Spleen (tissue), 11 donors: ENCODE measurements around the gene ITGB8. TPM values are rescaled to one million over a fixed set of nuclear protein-coding genes. Genes with fewer than 3 reads are reported as not detected.

Experiments used
- DNase-seq: peaks from one replicate; pipeline ENCODE4 v3.0.0-alpha.2; 2020
- H3K27ac ChIP-seq, 8 donors: fragments of 200-600 bp; sonication (generic) in 7 of 8; 1 replicate in 4 of 8; 2 replicates in 4 of 8; pipeline versions ENCODE4 v1.5.0 to v1.8.0; 2016 to 2021; ENCODE audit warnings: inconsistent platforms in 4 of 8, mild to moderate bottlenecking in 4 of 8, moderate library complexity in 1 of 8
- H3K27me3 ChIP-seq, 7 donors: fragments of 200-600 bp; sonication (generic) in 6 of 7; replicated peaks in 1 of 7; 1 replicate in 4 of 7; 2 replicates in 3 of 7; pipeline versions ENCODE4 v1.5.0 to v1.8.0; 2016 to 2021; ENCODE audit warnings: inconsistent platforms in 3 of 7, mild to moderate bottlenecking in 1 of 7
- H3K36me3 ChIP-seq, 6 donors: fragments of 200-600 bp; sonication (generic) in 5 of 6; 1 replicate in 4 of 6; 2 replicates in 2 of 6; pipeline versions ENCODE4 v1.5.0 to v1.8.0; 2016 to 2021; ENCODE audit warnings: inconsistent platforms in 2 of 6
- H3K4me1 ChIP-seq, 6 donors: fragments of 200-600 bp; sonication (generic) in 5 of 6; 1 replicate in 3 of 6; 2 replicates in 3 of 6; pipeline versions ENCODE4 v1.5.0 to v1.8.0; 2016 to 2021; ENCODE audit warnings: inconsistent platforms in 3 of 6
- H3K4me3 ChIP-seq, 8 donors: fragments of 200-600 bp; sonication (generic) in 7 of 8; 1 replicate in 4 of 8; 2 replicates in 4 of 8; pipeline versions ENCODE4 v1.5.0 to v1.8.0; 2016 to 2021; ENCODE audit warnings: inconsistent platforms in 4 of 8, mild to moderate bottlenecking in 4 of 8, moderate library complexity in 2 of 8
- H3K9me3 ChIP-seq, 8 donors: fragments of 200-600 bp; sonication (generic) in 7 of 8; 1 replicate in 4 of 8; 2 replicates in 4 of 8; pipeline versions ENCODE4 v1.5.0 to v1.8.0; 2016 to 2021; ENCODE audit warnings: inconsistent platforms in 4 of 8
- CTCF ChIP-seq, 11 experiments: fragments of 200-600 bp in 7 of 11; fragments of 450-650 bp in 4 of 11; sonication (generic) in 4 of 11; IDR thresholded peaks in 8 of 11; conservative IDR thresholded peaks in 3 of 11; 1 replicate in 7 of 11; 2 replicates in 4 of 11; pipeline versions ENCODE4 v1.4.0 to v1.8.0; 2016 to 2021; ENCODE audit warnings: antibody characterized with exemption in 11 of 11, inconsistent platforms in 4 of 11, mild to moderate bottlenecking in 1 of 11
- POLR2A ChIP-seq, 3 donors: fragments of 450-650 bp; IDR thresholded peaks; one replicate each; pipeline ENCODE4 v1.5.1; 2017; ENCODE audit warnings: antibody characterized with exemption in 3 of 3, mild to moderate bottlenecking in 1 of 3
- POLR2AphosphoS5 ChIP-seq, 3 donors: sonication (generic); formaldehyde crosslinking; IDR thresholded peaks; one replicate each; pipeline ENCODE4 v1.5.1; 2017; ENCODE audit warnings: antibody characterized with exemption in 3 of 3
- WGBS, 5 donors: extraction: QIAGEN DNeasy Blood & Tissue Kit in 3 of 5; methylation state at CpG; one replicate each; pipeline versions ENCODE4 v1.1.5 to v1.1.7; 2013 to 2018; 5-methylcytosine and 5-hydroxymethylcytosine counted together
- intact Hi-C: fragments of 100-400 bp; cut with DNase I; formaldehyde crosslinking; loops from one replicate; pipeline ENCODE4 v1.15.0; 2023; ENCODE audit warnings: low total_unique reads
- polyA plus RNA-seq, 3 donors: library from polyadenylated mRNA; stranded (reverse); fragments of 200-250 nt; gene quantifications; one replicate each; pipeline ENCODE4 v1.2.1, GENCODE V29; 2013
- total RNA-seq, 7 donors: library from RNA; depleted of rRNA in 3 of 7; stranded (reverse); fragments of >200 nt in 3 of 7; fragmentation: NEBNext Ultra II Directional in 4 of 7; extraction: Animal tissue kit (Norgen Biotek cat#: 25700) in 4 of 7; gene quantifications; one replicate each; pipeline versions ENCODE4 v1.1.0 to v1.2.1, GENCODE V29; 2016 to 2021
- donor health status: healthy with polysubstance abuse.
- donor health status: DM: no; HTN: no; CAD: no; lungs with moderate emphysema.
- donor health status: DM: no; HTN: no; CAD: no.
- donor health status: Bipolar disorder and iron deficiency.
- donor health status: healthy.
- donor health status: DM: no; HTN: no; CAD: no.
- donor health status: DM: yes; HTN: yes; CAD: no.

Gene ITGB8
- total and polyA plus RNA-seq, 10 donors: 0.11 to 1.1 (median 0.28) TPM

- Histone ChIP-seq H3K27me3 (peaks cover 0 to 5% (median 0%) of the 10 kb centered on the region in 7 donors), H3K4me1 (no peaks in the 10 kb centered on the region), H3K9me3 (no peaks in the 10 kb centered on the region), H3K36me3 (no peaks in the 10 kb centered on the region), H3K27ac (no peak overlapping the region), H3K4me3 (no peak overlapping the region)
- intact Hi-C loops: no loop called here
- 39 to 56% (median 54%) methylated on average over 2 of the region's 2 CpGs for WGBS, 5 donors
- no peak for DNase-seq
- TF ChIP-seq CTCF (IDR thresholded peaks at IDR 0.05 in 8 of 11, conservative IDR thresholded peaks at IDR 0.05 in 3 of 11) (no peak), POLR2AphosphoS5 (IDR thresholded peaks at IDR 0.05) (no peak), POLR2A (IDR thresholded peaks at IDR 0.05) (no peak)
Measured at GRCh38 chr7:20312562-20312961, 18.1 kb upstream of the ITGB8 start.

GRCh38 chr7:20313626-20314025, 17.1 kb upstream of the ITGB8 start:
- H3K4me1 ChIP-seq: no peaks in the 10 kb centered on the region
- DNase-seq: no peak
- H3K36me3 ChIP-seq: no peaks in the 10 kb centered on the region
- H3K27ac ChIP-seq: no peak overlapping the region
- no peak overlapping the region for H3K4me3 ChIP-seq
- H3K9me3 ChIP-seq: no peaks in the 10 kb centered on the region
- TF ChIP-seq POLR2AphosphoS5 (IDR thresholded peaks at IDR 0.05) (no peak), POLR2A (IDR thresholded peaks at IDR 0.05) (no peak), CTCF (IDR thresholded peaks at IDR 0.05 in 8 of 11, conservative IDR thresholded peaks at IDR 0.05 in 3 of 11) (no peak)
- peaks cover 0 to 5% (median 0%) of the 10 kb centered on the region in 7 donors for H3K27me3 ChIP-seq
- intact Hi-C loops: no loop called here
- WGBS, 5 donors: 83 to 100% (median 91%) methylated on average over 1 of the region's 1 CpG

GRCh38 chr7:20314198-20314597, 16.5 kb upstream of the ITGB8 start:
- H3K9me3 ChIP-seq: no peaks in the 10 kb centered on the region
- no peak for DNase-seq
- H3K4me3 ChIP-seq: no peak overlapping the region
- no peaks in the 10 kb centered on the region for H3K4me1 ChIP-seq
- 85 to 95% (median 89%) methylated on average over 2 of the region's 2 CpGs for WGBS, 5 donors
- no peak overlapping the region for H3K27ac ChIP-seq
- TF ChIP-seq POLR2AphosphoS5 (IDR thresholded peaks at IDR 0.05) (no peak), CTCF (IDR thresholded peaks at IDR 0.05 in 8 of 11, conservative IDR thresholded peaks at IDR 0.05 in 3 of 11) (no peak), POLR2A (IDR thresholded peaks at IDR 0.05) (no peak)
- intact Hi-C loops: no loop called here
- H3K27me3 ChIP-seq: peaks cover 0 to 5% (median 0%) of the 10 kb centered on the region in 7 donors
- no peaks in the 10 kb centered on the region for H3K36me3 ChIP-seq

- intact Hi-C loops: no loop called here
- Histone ChIP-seq H3K9me3 (no peaks in the 10 kb centered on the region), H3K27ac (no peak overlapping the region), H3K4me3 (no peak overlapping the region), H3K4me1 (no peaks in the 10 kb centered on the region), H3K36me3 (no peaks in the 10 kb centered on the region), H3K27me3 (peaks cover 0 to 5% (median 0%) of the 10 kb centered on the region in 7 donors)
- DNase-seq: no peak
- TF ChIP-seq POLR2AphosphoS5 (IDR thresholded peaks at IDR 0.05): no peak
- TF ChIP-seq POLR2A (IDR thresholded peaks at IDR 0.05): no peak
- TF ChIP-seq CTCF (IDR thresholded peaks at IDR 0.05 in 8 of 11, conservative IDR thresholded peaks at IDR 0.05 in 3 of 11): no peak
- WGBS, 5 donors: 83 to 93% (median 87%) methylated on average over 4 of the region's 4 CpGs
Measured at GRCh38 chr7:20316706-20317105, 14.0 kb upstream of the ITGB8 start.
